GM12878 (cell line): ENCODE measurements around the gene MDFI. TPM values are rescaled to one million over a fixed set of nuclear protein-coding genes. Genes with fewer than 3 reads are reported as not detected.
A peak's percentile ranks its signal among the peaks of the same experiment; 100 is the strongest.

Experiments used
- ATAC-seq: fragments of 200-7000 bp; cut with Tn5 transposase; 3 replicates; pipeline ENCODE4 v1.9.1; 2020; ENCODE audit warnings: mild to moderate bottlenecking, moderate library complexity
- BruUV-seq: library from RNA; stranded (reverse); fragments of 400-500 nt; replicated peaks from 2 replicates; lab custom pipeline; 2021; lab: Mats Ljungman, UMichigan
- CTCF ChIA-PET: fragments of 300-600 bp; sonication (Branson Sonifier 250); formaldehyde crosslinking; extraction: SDS; loops from one replicate; lab custom pipeline; 2021; ENCODE audit warnings: inconsistent platforms; lab: Yijun Ruan, JAX
- POLR2A ChIA-PET: fragments of 350-600 bp; formaldehyde crosslinking; extraction: SDS; loops from one replicate; lab custom pipeline; 2021; ENCODE audit warnings: inconsistent platforms; lab: Charles Lee
- RAD21 ChIA-PET: fragments of 300-600 bp; sonication (Branson Sonifier 250); formaldehyde crosslinking; loops from one replicate; lab custom pipeline; 2023; ENCODE audit warnings: antibody characterized with exemption; ENCODE audit not compliant: unreplicated experiment; lab: Charles Lee
- SMC1A ChIA-PET: fragments of 300-600 bp; sonication (Branson Sonifier 250); formaldehyde crosslinking; loops from one replicate; lab custom pipeline; 2023; ENCODE audit not compliant: unreplicated experiment, uncharacterized antibody; lab: Charles Lee
- DNase-seq: peaks from one replicate; pipeline ENCODE4 v3.0.0-alpha.2; 2011; ENCODE audit warnings: low read depth, low spot score
- FAIRE-seq: peaks from 3 replicates; lab custom pipeline; 2011; peaks lifted over from hg19 to GRCh38; lab: Jason Lieb, UNC
- H2AFZ ChIP-seq: 2 replicates; pipeline ENCODE4 v1.6.0; 2011; ENCODE audit warnings: low read depth, low read length, control low read depth; ENCODE audit not compliant: control insufficient read depth
- H3K27ac ChIP-seq: 2 replicates; pipeline ENCODE4 v1.5.1; 2011; ENCODE audit warnings: control low read depth; ENCODE audit not compliant: control insufficient read depth, insufficient read depth
- H3K27me3 ChIP-seq, 2 experiments: replicated peaks in 1 of 2; 2 replicates each; pipeline versions ENCODE4 v1.6.0 to v1.6.1; 2011; ENCODE audit warnings: low read length in 1 of 2; ENCODE audit not compliant: control insufficient read depth in 2 of 2, insufficient read depth in 2 of 2
- H3K36me3 ChIP-seq, 2 experiments: 2 replicates each; pipeline ENCODE4 v1.5.1; 2011; ENCODE audit warnings: low read length in 1 of 2; ENCODE audit not compliant: control insufficient read depth in 2 of 2, insufficient read depth in 2 of 2
- H3K4me1 ChIP-seq: 2 replicates; pipeline ENCODE4 v1.6.1; 2011; ENCODE audit warnings: mild to moderate bottlenecking, low read length, moderate library complexity, mixed read lengths; ENCODE audit not compliant: control insufficient read depth, insufficient read depth
- H3K4me2 ChIP-seq: 2 replicates; pipeline ENCODE4 v1.6.0; 2011; ENCODE audit warnings: control low read depth; ENCODE audit not compliant: control insufficient read depth, insufficient read depth
- H3K4me3 ChIP-seq: fragments of 200-600 bp; sonication (generic); 2 replicates; pipeline ENCODE4 v1.5.1; 2016
- H3K79me2 ChIP-seq: 2 replicates; pipeline ENCODE4 v1.6.0; 2011; ENCODE audit warnings: low read length; ENCODE audit not compliant: control insufficient read depth, insufficient read depth
- H3K9ac ChIP-seq: 2 replicates; pipeline ENCODE4 v1.8.0; 2011; ENCODE audit warnings: low read length, control low read depth, mixed read lengths; ENCODE audit not compliant: control insufficient read depth, insufficient read depth
- H3K9me3 ChIP-seq: replicated peaks from 3 replicates; pipeline ENCODE4 v1.5.1; 2011; ENCODE audit warnings: mild to moderate bottlenecking, low read length; ENCODE audit not compliant: control insufficient read depth, insufficient read depth
- H4K20me1 ChIP-seq: 2 replicates; pipeline ENCODE4 v1.6.0; 2011; ENCODE audit not compliant: control insufficient read depth, insufficient read depth
- KLF5 ChIP-seq: fragments of 450-650 bp; IDR thresholded peaks from 2 replicates; pipeline ENCODE4 v1.6.1; 2014; ENCODE audit warnings: mild to moderate bottlenecking; ENCODE audit not compliant: partially characterized antibody
- POLR2A ChIP-seq: IDR thresholded peaks from 2 replicates; pipeline ENCODE4 v1.6.1; 2011; ENCODE audit warnings: low read depth, mild to moderate bottlenecking, low read length
- POLR2AphosphoS5 ChIP-seq: IDR thresholded peaks from 2 replicates; pipeline ENCODE4 v1.6.1; 2011; ENCODE audit warnings: mild to moderate bottlenecking, low read length, inconsistent platforms
- WGBS: methylation state at CpG from one replicate; pipeline ENCODE4 v1.1.6; 2016; ENCODE audit warnings: low lambda C conversion rate; ENCODE audit not compliant: insufficient replicate concordance, insufficient coverage; ENCODE audit errors: missing lambda C conversion rate; 5-methylcytosine and 5-hydroxymethylcytosine counted together
- in situ Hi-C: fragments of 300-500 bp; cut with MboI; formaldehyde crosslinking; loops from 9 replicates; pipeline ENCODE4 v1.14.3; 2018; ENCODE audit warnings: mixed read lengths
- intact Hi-C: fragments of 100-400 bp; cut with micrococcal nuclease; formaldehyde crosslinking; loops from one replicate; pipeline ENCODE4 v1.14.2; 2022; ENCODE audit not compliant: unreplicated experiment
- polyA plus RNA-seq, 11 experiments: library from polyadenylated mRNA; depleted of rRNA in 4 of 11; unstranded in 6 of 11; stranded (reverse) in 5 of 11; fragments of >200 nt; fragmentation: Nextera tagmentation in 4 of 11; fragmentation: Illumina TruSeq in 1 of 11; extraction: Ambion mirVana in 4 of 11; extraction: Trizol in 1 of 11; gene quantifications; 1 replicate in 1 of 11; 2 replicates in 10 of 11; pipeline versions ENCODE4 v1.2.1 to v1.2.3, GENCODE V29; 2011 to 2016; ENCODE audit warnings: inconsistent platforms in 2 of 11, missing spikeins in 2 of 11, low read depth in 1 of 11
- total RNA-seq, 4 experiments: library from RNA; depleted of rRNA in 3 of 4; stranded (reverse); fragments of >200 nt in 3 of 4; fragmentation: Illumina TruSeq in 1 of 4; extraction: Trizol in 1 of 4; gene quantifications; 2 replicates each; pipeline versions ENCODE4 v1.2.1 to v1.2.3, GENCODE V29; 2013 to 2021

Gene MDFI
- total and polyA plus RNA-seq, 10 of the 15 experiments (the other 5 are each of a cell fraction or from before 2014, with no cell fraction given) = not detected

DNA sequence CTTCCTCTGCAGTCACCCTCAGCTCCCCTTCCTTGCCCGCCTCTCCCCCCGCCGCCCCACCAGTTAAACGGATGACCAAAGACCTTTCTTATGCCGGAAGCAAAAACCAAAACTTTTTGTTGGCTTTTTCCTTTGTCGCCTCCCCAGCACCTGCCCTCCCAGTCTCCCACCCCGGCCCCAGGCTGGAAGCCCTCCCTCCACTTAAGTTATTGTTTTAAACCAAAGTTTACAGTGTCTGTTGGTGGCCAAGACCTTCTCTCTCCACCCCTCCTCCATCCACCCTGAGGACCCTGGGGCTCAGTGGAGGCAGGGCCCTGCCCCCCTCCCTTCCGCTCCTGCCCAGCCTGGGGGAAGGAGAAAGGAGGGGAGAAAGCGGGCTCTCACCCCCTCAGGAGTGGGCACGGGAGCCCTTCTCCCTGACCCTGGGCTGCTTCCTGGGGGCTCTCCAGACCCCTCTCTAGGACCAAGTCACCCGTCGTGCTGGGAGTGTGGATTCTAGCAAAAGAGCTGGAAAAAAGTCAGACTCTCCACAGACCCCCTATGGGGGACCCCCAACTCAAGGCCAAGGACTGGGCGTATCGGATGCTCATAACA is 38.3 kb upstream of the MDFI start:
- ChIA-PET CTCF (interaction anchor here (4.3 kb wide), 1 partner anchor 138 kb away, joined by 26 read pairs; no protein-coding TSS in a partner anchor), SMC1A (no interaction called here), POLR2A (no interaction called here), RAD21 (no interaction called here)
- Histone ChIP-seq H2AFZ (no peak overlapping the region), H3K9ac (no peak overlapping the region), H3K27ac (no peak overlapping the region), H4K20me1 (no peaks in the 10 kb centered on the region), H3K79me2 (no peaks in the 10 kb centered on the region), H3K36me3 (peaks cover 0 to 2% of the 10 kb centered on the region in 2 experiments; a peak in 2 of 4 replicates), H3K4me3 (no peak overlapping the region), H3K9me3 (no peaks in the 10 kb centered on the region), H3K27me3 (no peaks in the 10 kb centered on the region), H3K4me1 (no peaks in the 10 kb centered on the region), H3K4me2 (no peak overlapping the region)
- DNase-seq = no peak
- in situ Hi-C loops (loop anchor here (5.0 to 10.0 kb wide), 3 partner anchors 85 to 445 kb away; no protein-coding TSS in a partner anchor), intact Hi-C loops (loop anchor here (5.0 to 10.0 kb wide), 2 partner anchors 293 to 445 kb away; no protein-coding TSS in a partner anchor)
- no peak for TF ChIP-seq KLF5
- WGBS = 81% methylated on average over 10 of the region's 14 CpGs
- ATAC-seq = no peak
- TSS peak; percentile 68 for BruUV-seq
- FAIRE-seq = no peak

DNA sequence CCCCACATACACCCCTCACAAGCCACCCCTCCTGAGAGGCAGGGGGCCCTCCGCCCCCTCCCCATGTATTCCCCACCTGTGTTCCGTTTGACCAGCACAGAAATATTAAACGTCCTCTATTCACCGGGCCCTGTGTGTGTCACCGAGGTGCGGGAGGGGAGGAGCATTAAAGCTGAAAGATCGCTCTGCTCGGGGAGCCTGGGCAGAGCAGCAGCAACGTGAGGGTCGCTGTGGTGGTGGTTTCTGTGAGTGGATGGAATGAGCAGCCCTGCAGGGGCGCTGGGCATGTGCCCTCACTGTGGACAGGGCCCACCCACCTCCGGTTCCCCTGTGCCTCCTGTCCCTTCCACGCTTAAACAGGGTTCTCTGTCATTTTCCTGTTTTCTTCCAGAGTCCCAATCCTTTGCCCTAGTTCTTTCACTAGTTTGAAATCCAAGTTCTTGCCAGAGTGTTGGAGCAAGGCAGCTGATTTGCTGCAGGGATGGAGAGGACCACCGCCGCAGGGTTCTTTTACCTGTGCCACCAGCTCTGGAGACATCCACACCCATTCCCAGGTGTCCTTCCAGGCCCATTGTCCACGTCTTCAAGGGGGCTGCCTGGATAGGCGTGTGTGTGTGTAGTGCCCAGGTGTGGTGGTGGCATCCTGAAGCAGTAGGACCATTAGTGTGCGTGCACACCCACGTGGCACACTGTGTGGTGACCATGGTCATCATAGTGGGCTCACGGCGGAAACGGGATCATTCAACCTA is 37.6 kb upstream of the MDFI start:
- ChIA-PET CTCF (interaction anchor here (1.1 to 4.3 kb wide), 5 partner anchors 80 to 233 kb away, joined by 4 to 38 read pairs (median 20); no protein-coding TSS in a partner anchor), POLR2A (no interaction called here), RAD21 (no interaction called here), SMC1A (interaction anchor here (1.1 to 1.6 kb wide), 2 partner anchors 138 to 233 kb away, joined by 3 to 5 read pairs; no protein-coding TSS in a partner anchor)
- no peak overlapping the region for H2AFZ ChIP-seq
- no peak overlapping the region for H3K27ac ChIP-seq
- FAIRE-seq = no peak
- no peaks in the 10 kb centered on the region for H3K4me1 ChIP-seq
- in situ Hi-C loops (loop anchor here (5.0 to 10.0 kb wide), 3 partner anchors 84 to 444 kb away; no protein-coding TSS in a partner anchor), intact Hi-C loops (loop anchor here (5.0 to 10.0 kb wide), 2 partner anchors 293 to 444 kb away; no protein-coding TSS in a partner anchor)
- TF ChIP-seq POLR2A (peak; percentile 32), POLR2AphosphoS5 (no peak; the same call in 1 of the 2 replicates)
- no peaks in the 10 kb centered on the region for H3K79me2 ChIP-seq
- H3K9ac ChIP-seq = no peak overlapping the region
- no peak overlapping the region for H3K4me2 ChIP-seq
- H3K4me3 ChIP-seq = no peak overlapping the region
- no peak for ATAC-seq
- no peak for DNase-seq
- no TSS peak for BruUV-seq
- no peaks in the 10 kb centered on the region for H4K20me1 ChIP-seq
- peaks cover 0 to 2% of the 10 kb centered on the region in 2 experiments; a peak in 2 of 4 replicates for H3K36me3 ChIP-seq
- no peaks in the 10 kb centered on the region for H3K9me3 ChIP-seq
- 81% methylated on average over 22 of the region's 22 CpGs for WGBS
- no peaks in the 10 kb centered on the region for H3K27me3 ChIP-seq
